HG03025 (cell line): ENCODE results near the gene GNAI2.
A peak's percentile ranks its signal among the peaks of the same experiment; 100 is the strongest.

Experiments used
- ATAC-seq: cut with Tn5 transposase; IDR thresholded peaks from one replicate; pipeline ENCODE4 v1.9.1; 2021; ENCODE audit warnings: mild to moderate bottlenecking, moderate library complexity; ENCODE audit not compliant: unreplicated experiment, low FRiP score

Gene GNAI2

GRCh38 chr3:50235716-50236483 is at the start of gene GNAI2:
TSS of gene GNAI2 (plus strand) at chr3:50236204. CDS start at chr3:50236336, 132 bp downstream.
- peak; percentile 92 for ATAC-seq

- no peak for ATAC-seq
These were observed 48.3 kb upstream of the GNAI2 start for GRCh38 chr3:50187750-50188149.

GRCh38 chr3:50189274-50189673 is 46.7 kb upstream of the GNAI2 start:
- no peak for ATAC-seq

- ATAC-seq, result no peak
These were observed 46.0 kb upstream of the GNAI2 start for GRCh38 chr3:50189989-50190388.

GRCh38 chr3:50190936-50191660 is 44.9 kb upstream of the GNAI2 start, which contains the start of gene GNAT1:
TSS of gene GNAT1 (plus strand) at chr3:50191610. CDS start at chr3:50191726, 116 bp downstream.
- ATAC-seq, result no peak

- ATAC-seq, result no peak
These were observed 43.9 kb upstream of the GNAI2 start for GRCh38 chr3:50192124-50192523.

GRCh38 chr3:50192689-50193141 is 43.3 kb upstream of the GNAI2 start:
- no peak for ATAC-seq

GRCh38 chr3:50193286-50193685 is 42.7 kb upstream of the GNAI2 start:
- no peak for ATAC-seq

GRCh38 chr3:50193746-50194127 is 42.3 kb upstream of the GNAI2 start:
- ATAC-seq, result no peak

- no peak for ATAC-seq
These were observed 41.7 kb upstream of the GNAI2 start for GRCh38 chr3:50194128-50194902.

- ATAC-seq, result no peak
These were observed 41.0 kb upstream of the GNAI2 start for GRCh38 chr3:50194903-50195500.

- no peak for ATAC-seq
These were observed 40.3 kb upstream of the GNAI2 start for GRCh38 chr3:50195501-50196252.

GRCh38 chr3:50196253-50196801 is 39.7 kb upstream of the GNAI2 start:
- ATAC-seq, result no peak

- no peak for ATAC-seq
These were observed 34.3 kb upstream of the GNAI2 start for GRCh38 chr3:50201573-50202315.

- no peak for ATAC-seq
These were observed 33.5 kb upstream of the GNAI2 start for GRCh38 chr3:50202353-50203112.

- no peak for ATAC-seq
These were observed 32.7 kb upstream of the GNAI2 start for GRCh38 chr3:50203113-50203808.
